Hepatocyte (in vitro differentiated cells): ENCODE results near the gene ECE1.

ENCODE experiments used
- EZH2 ChIP-seq: fragments of 200-600 bp; sonication (generic); IDR thresholded peaks from 2 replicates; pipeline ENCODE4 v1.6.1; 2016; ENCODE audit warnings: antibody characterized with exemption, mild to moderate bottlenecking, borderline replicate concordance
- EZH2phosphoT487 ChIP-seq: fragments of 200-600 bp; sonication (generic); IDR thresholded peaks from one replicate; pipeline ENCODE4 v1.6.1; 2018; ENCODE audit warnings: antibody characterized with exemption, mild to moderate bottlenecking, low read depth, moderate library complexity; ENCODE audit not compliant: unreplicated experiment, severe bottlenecking
- TF ChIP-seq, protein P1 (sequence below): fragments of 200-600 bp; sonication (generic); IDR thresholded peaks from 2 replicates; pipeline ENCODE4 v1.5.1; 2016; ENCODE audit warnings: antibody characterized with exemption, mild to moderate bottlenecking; ENCODE audit not compliant: poor library complexity

GRCh38 chr1:21251773-21252471 lies 38.3 kb downstream of the ECE1 start:
- TF ChIP-seq, protein P1, sequence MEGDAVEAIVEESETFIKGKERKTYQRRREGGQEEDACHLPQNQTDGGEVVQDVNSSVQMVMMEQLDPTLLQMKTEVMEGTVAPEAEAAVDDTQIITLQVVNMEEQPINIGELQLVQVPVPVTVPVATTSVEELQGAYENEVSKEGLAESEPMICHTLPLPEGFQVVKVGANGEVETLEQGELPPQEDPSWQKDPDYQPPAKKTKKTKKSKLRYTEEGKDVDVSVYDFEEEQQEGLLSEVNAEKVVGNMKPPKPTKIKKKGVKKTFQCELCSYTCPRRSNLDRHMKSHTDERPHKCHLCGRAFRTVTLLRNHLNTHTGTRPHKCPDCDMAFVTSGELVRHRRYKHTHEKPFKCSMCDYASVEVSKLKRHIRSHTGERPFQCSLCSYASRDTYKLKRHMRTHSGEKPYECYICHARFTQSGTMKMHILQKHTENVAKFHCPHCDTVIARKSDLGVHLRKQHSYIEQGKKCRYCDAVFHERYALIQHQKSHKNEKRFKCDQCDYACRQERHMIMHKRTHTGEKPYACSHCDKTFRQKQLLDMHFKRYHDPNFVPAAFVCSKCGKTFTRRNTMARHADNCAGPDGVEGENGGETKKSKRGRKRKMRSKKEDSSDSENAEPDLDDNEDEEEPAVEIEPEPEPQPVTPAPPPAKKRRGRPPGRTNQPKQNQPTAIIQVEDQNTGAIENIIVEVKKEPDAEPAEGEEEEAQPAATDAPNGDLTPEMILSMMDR: no peak
- TF ChIP-seq EZH2 (no peak), EZH2phosphoT487 (no peak)
